ENCODE data around the gene TTC3.

- TF ChIP-seq EZH2 (optimal IDR thresholded peaks at IDR 0.05; ENCODE audit: low read depth, low read length) = no peak
- no peak for TF ChIP-seq CTCF (IDR thresholded peaks at IDR 0.05; ENCODE audit: low read length)
- no peak for TF ChIP-seq EZH2phosphoT487 (IDR thresholded peaks at IDR 0.05; ENCODE audit: low read length)
Observed at GRCh38 chr21:37072274-37072987, 623 bp upstream of the TTC3 start.

All from MM.1S (cell line).